ENCODE results near the gene NBPF1. TPM values are rescaled to one million over a fixed set of nuclear protein-coding genes. Genes with fewer than 3 reads are reported as not detected.
"Not testable (repeated sequence)": the region's sequence is repeated elsewhere in the genome, so short reads cannot be mapped to it uniquely, and the experiment has no call there.

The NBPF1 gene
- total RNA-seq, 1 donor from 2014 or later: 67.3 TPM

- FAIRE-seq: no peak
- DNase-seq (ENCODE audit: low spot score in 2 of 2): no peak
Observed at GRCh38 chr1:16521288-16521583, 92.1 kb downstream of the NBPF1 start.

- not testable (repeated sequence) for DNase-seq (ENCODE audit: low spot score in 2 of 2); FAIRE-seq
Observed at GRCh38 chr1:16520435-16521287, 92.7 kb downstream of the NBPF1 start.

GRCh38 chr1:16519255-16519951 is 94.0 kb downstream of the NBPF1 start:
- not testable (repeated sequence) for FAIRE-seq; DNase-seq (ENCODE audit: low spot score in 2 of 2)

GRCh38 chr1:16518913-16519254 is 94.5 kb downstream of the NBPF1 start:
- not testable (repeated sequence) for FAIRE-seq; DNase-seq (ENCODE audit: low spot score in 2 of 2)

GRCh38 chr1:16516694-16517410 is 96.5 kb downstream of the NBPF1 start:
- not testable (repeated sequence) for DNase-seq (ENCODE audit: low spot score in 2 of 2)

GRCh38 chr1:16514107-16515055 is 99.0 kb downstream of the NBPF1 start, which contains the start of gene RNU1-1:
TSS of gene RNU1-1 (minus strand) at chr1:16514285.
- DNase-seq (ENCODE audit: low spot score in 2 of 2): not testable (repeated sequence)
- peak; percentile 97 for FAIRE-seq

More at GRCh38 chr1:16516694-16517410, 96.5 kb downstream of the NBPF1 start:
- FAIRE-seq: not testable (repeated sequence)

- peak in 1 of 2 donors; percentile 24 for DNase-seq (ENCODE audit: low spot score in 2 of 2)
- FAIRE-seq: not testable (repeated sequence)
Observed at GRCh38 chr1:16513412-16514106, 99.8 kb downstream of the NBPF1 start.

GRCh38 chr1:16512624-16513411 is 100.5 kb downstream of the NBPF1 start:
- not testable (repeated sequence) for DNase-seq (ENCODE audit: low spot score in 2 of 2); FAIRE-seq

Small RNA genes lying within 50 kb of the gene (small RNA-seq; reads per million reads assigned to genes)
- 0.08 reads per million for gene RNU1-1
- not detected for gene RNU1-6P

Other genes starting within 250 kb of the NBPF1 start
- gene SZRD1, start 246.3 kb downstream of the NBPF1 start, total RNA-seq: 4.1 TPM
- gene SPATA21, start 176.1 kb downstream of the NBPF1 start, total RNA-seq: not detected
- 20.8 TPM for gene NECAP2, start 172.8 kb downstream of the NBPF1 start, total RNA-seq
- under 0.01 TPM for gene RNU1-1, start 99.3 kb downstream of the NBPF1 start, total RNA-seq
- under 0.01 TPM for gene RNU1-3, start 53.4 kb upstream of the NBPF1 start, total RNA-seq
- gene RNU1-4, start 127.0 kb upstream of the NBPF1 start, total RNA-seq: under 0.01 TPM

All from frontal cortex (tissue), 4 donors.